Cardiac muscle cell (in vitro differentiated cells and primary cell): ENCODE data around the gene NPAS3. TPM values are rescaled to one million over a fixed set of nuclear protein-coding genes. Genes with fewer than 3 reads are reported as not detected.

Experiments used
- DNase-seq, 2 donors: peaks; one replicate each; pipeline versions ENCODE4 v3.0.0 to v3.0.0-alpha.2; 2010 to 2017; ENCODE audit warnings: low read depth in 1 of 2, low spot score in 1 of 2
- H3K27ac ChIP-seq: fragments of 200-600 bp; sonication (generic); 2 replicates; pipeline ENCODE4 v1.5.1; 2016
- H3K27me3 ChIP-seq: fragments of 200-600 bp; sonication (generic); 2 replicates; pipeline ENCODE4 v1.6.0; 2016; ENCODE audit warnings: control low read depth
- H3K36me3 ChIP-seq: fragments of 200-600 bp; sonication (generic); 2 replicates; pipeline ENCODE4 v1.5.1; 2016; ENCODE audit warnings: control low read depth
- H3K4me1 ChIP-seq: fragments of 200-600 bp; sonication (generic); 2 replicates; pipeline ENCODE4 v1.8.1; 2017; ENCODE audit warnings: low read depth, mild to moderate bottlenecking, mixed run types
- H3K4me3 ChIP-seq: fragments of 200-600 bp; sonication (generic); 2 replicates; pipeline ENCODE4 v1.5.1; 2016; ENCODE audit warnings: mild to moderate bottlenecking
- H3K9me3 ChIP-seq: fragments of 200-600 bp; sonication (generic); 2 replicates; pipeline ENCODE4 v1.5.1; 2017; ENCODE audit warnings: low read depth, mild to moderate bottlenecking, control low read depth
- CTCF ChIP-seq: IDR thresholded peaks from 2 replicates; pipeline ENCODE4 v1.5.1; 2012; ENCODE audit warnings: low read depth, mild to moderate bottlenecking, low read length
- polyA plus RNA-seq: library from polyadenylated mRNA; unstranded; fragments of >200 nt; fragmentation: Nextera tagmentation; extraction: Ambion mirVana; gene quantifications from 2 replicates; pipeline ENCODE4 v1.2.1, GENCODE V29; 2016
- total RNA-seq: library from RNA; depleted of rRNA; stranded (reverse); fragments of >200 nt; gene quantifications from 2 replicates; pipeline ENCODE4 v1.2.3, GENCODE V29; 2016

The NPAS3 gene
- total and polyA plus RNA-seq, 2 experiments from 2014 or later: 0.18 TPM

- H3K4me3 ChIP-seq: no peak overlapping the region
- H3K27me3 ChIP-seq: no peaks in the 10 kb centered on the region
- no peak overlapping the region for H3K27ac ChIP-seq
- no peaks in the 10 kb centered on the region for H3K9me3 ChIP-seq
- no peak for DNase-seq
- H3K4me1 ChIP-seq: no peaks in the 10 kb centered on the region
- no peaks in the 10 kb centered on the region for H3K36me3 ChIP-seq
- TF ChIP-seq CTCF: no peak
These were observed 627.4 kb downstream of the NPAS3 start for GRCh38 chr14:33566082-33566481.

- Histone ChIP-seq H3K27ac (no peak overlapping the region), H3K4me1 (no peaks in the 10 kb centered on the region), H3K4me3 (no peak overlapping the region), H3K9me3 (no peaks in the 10 kb centered on the region), H3K27me3 (no peaks in the 10 kb centered on the region), H3K36me3 (no peaks in the 10 kb centered on the region)
- no peak for DNase-seq
- TF ChIP-seq CTCF: no peak
These were observed 628.5 kb downstream of the NPAS3 start for GRCh38 chr14:33567023-33567728.

GRCh38 chr14:33567731-33568130 lies 629.1 kb downstream of the NPAS3 start:
- no peaks in the 10 kb centered on the region for H3K36me3 ChIP-seq
- no peak overlapping the region for H3K27ac ChIP-seq
- no peak overlapping the region for H3K4me3 ChIP-seq
- peak in 1 of 2 donors; percentile 56 for DNase-seq
- no peaks in the 10 kb centered on the region for H3K4me1 ChIP-seq
- TF ChIP-seq CTCF: no peak
- H3K27me3 ChIP-seq: no peaks in the 10 kb centered on the region
- H3K9me3 ChIP-seq: no peaks in the 10 kb centered on the region

GRCh38 chr14:33568935-33569579 lies 630.4 kb downstream of the NPAS3 start:
- H3K4me1 ChIP-seq: no peaks in the 10 kb centered on the region
- H3K36me3 ChIP-seq: no peaks in the 10 kb centered on the region
- H3K4me3 ChIP-seq: no peak overlapping the region
- H3K27me3 ChIP-seq: no peaks in the 10 kb centered on the region
- no peak overlapping the region for H3K27ac ChIP-seq
- no peak for TF ChIP-seq CTCF
- no peaks in the 10 kb centered on the region for H3K9me3 ChIP-seq
- peak in 1 of 2 donors; percentile 16 for DNase-seq

- no peaks in the 10 kb centered on the region for H3K9me3 ChIP-seq
- no peaks in the 10 kb centered on the region for H3K36me3 ChIP-seq
- no peaks in the 10 kb centered on the region for H3K4me1 ChIP-seq
- no peak overlapping the region for H3K4me3 ChIP-seq
- no peak for TF ChIP-seq CTCF
- H3K27me3 ChIP-seq: no peaks in the 10 kb centered on the region
- DNase-seq: peak in 1 of 2 donors; percentile 16
- H3K27ac ChIP-seq: no peak overlapping the region
These were observed 631.4 kb downstream of the NPAS3 start for GRCh38 chr14:33569821-33570687.
